NCI-H2227 (cell line): Measurements from ENCODE around the gene CYSRT1.

Experiments
- DNase-seq: peaks from one replicate; lab custom pipeline; 2025; ENCODE audit not compliant: unreplicated experiment; lab: John Stamatoyannopoulos, UW

Gene CYSRT1

GRCh38 chr9:137247916-137248175 lies 22.9 kb downstream of the CYSRT1 start:
- no peak for DNase-seq

GRCh38 chr9:137250329-137251193 lies 25.6 kb downstream of the CYSRT1 start:
- no peak for DNase-seq

GRCh38 chr9:137251194-137251461 lies 26.2 kb downstream of the CYSRT1 start, which contains the start of gene STPG3:
Gene STPG3, plus strand, starts transcription at chr9:137251286. Its CDS starts 1 bp downstream, at chr9:137251287.
- no peak for DNase-seq

- no peak for DNase-seq
Measured at GRCh38 chr9:137251490-137252268, 26.7 kb downstream of the CYSRT1 start.

GRCh38 chr9:137252555-137253506 lies 27.9 kb downstream of the CYSRT1 start:
- DNase-seq, result no peak

- DNase-seq, result no peak
Measured at GRCh38 chr9:137253717-137254623, 29.0 kb downstream of the CYSRT1 start.

- DNase-seq, result peak; percentile 92
Measured at GRCh38 chr9:137254624-137255447, 29.9 kb downstream of the CYSRT1 start, which contains the start of gene NELFB. Gene NELFB, plus strand, starts transcription at chr9:137255327.

GRCh38 chr9:137255448-137256114 lies 30.6 kb downstream of the CYSRT1 start:
- peak; percentile 72 for DNase-seq

GRCh38 chr9:137256362-137256761 lies 31.4 kb downstream of the CYSRT1 start:
- DNase-seq, result no peak

- no peak for DNase-seq
Measured at GRCh38 chr9:137256856-137257255, 31.9 kb downstream of the CYSRT1 start.

GRCh38 chr9:137262173-137262908 lies 37.4 kb downstream of the CYSRT1 start:
- peak; percentile 15 for DNase-seq

GRCh38 chr9:137262909-137263285 lies 37.9 kb downstream of the CYSRT1 start:
- no peak for DNase-seq

- no peak for DNase-seq
Measured at GRCh38 chr9:137263506-137263905, 38.5 kb downstream of the CYSRT1 start.

- DNase-seq, result no peak
Measured at GRCh38 chr9:137264067-137264466, 39.1 kb downstream of the CYSRT1 start.

GRCh38 chr9:137265496-137266161 lies 40.7 kb downstream of the CYSRT1 start:
- DNase-seq, result no peak

- no peak for DNase-seq
Measured at GRCh38 chr9:137266162-137266527, 41.2 kb downstream of the CYSRT1 start.

- no peak for DNase-seq
Measured at GRCh38 chr9:137266585-137267453, 41.8 kb downstream of the CYSRT1 start.
